T-cell (primary cell): ENCODE data around the gene FOCAD. TPM values are rescaled to one million over a fixed set of nuclear protein-coding genes. Genes with fewer than 3 reads are reported as not detected.

Source experiments
- ATAC-seq, 4 experiments: fragments of 200-7000 bp in 3 of 4; fragments of 150-1000 bp in 1 of 4; cut with Tn5 transposase; replicated peaks in 1 of 4; 1 replicate in 3 of 4; 2 replicates in 1 of 4; pipeline ENCODE4 v1.10.0; 2021; ENCODE audit warnings: moderate library complexity in 3 of 4, mild to moderate bottlenecking in 2 of 4, moderate number of reproducible peaks in 1 of 4
- CTCF ChIA-PET, 2 donors: fragments of 300-600 bp; sonication (Branson Sonifier 250); formaldehyde crosslinking; loops; one replicate each; lab custom pipeline; 2022; ENCODE audit warnings: antibody characterized with exemption in 2 of 2; lab: Charles Lee
- POLR2A ChIA-PET, 2 donors: fragments of 300-600 bp; sonication (Branson Sonifier 250); formaldehyde crosslinking; loops; one replicate each; lab custom pipeline; 2022; ENCODE audit warnings: antibody characterized with exemption in 2 of 2; lab: Charles Lee
- DNase-seq, 35 experiments: peaks; one replicate each; pipeline versions ENCODE4 v3.0.0 to v3.0.0-alpha.2; 2013 to 2023
- H3K27ac ChIP-seq: one replicate; pipeline ENCODE4 v1.5.1; 2013; ENCODE audit warnings: low read length
- H3K27me3 ChIP-seq, 2 experiments: replicated peaks in 1 of 2; 1 replicate in 1 of 2; 2 replicates in 1 of 2; pipeline versions ENCODE4 v1.6.1 to v1.7.0; 2013; ENCODE audit warnings: low read length in 1 of 2, mixed read lengths in 1 of 2; ENCODE audit not compliant: control insufficient read depth in 2 of 2, insufficient read depth in 2 of 2; ENCODE audit errors: extremely low read depth in 1 of 2
- H3K36me3 ChIP-seq, 2 donors: 1 replicate in 1 of 2; 2 replicates in 1 of 2; pipeline versions ENCODE4 v1.6.1 to v1.7.0; 2013; ENCODE audit warnings: low read length in 1 of 2; ENCODE audit not compliant: control insufficient read depth in 2 of 2, insufficient read depth in 1 of 2; ENCODE audit errors: extremely low read depth in 1 of 2
- H3K4me1 ChIP-seq, 2 experiments: 1 replicate in 1 of 2; 2 replicates in 1 of 2; pipeline versions ENCODE4 v1.6.1 to v1.7.0; 2013; ENCODE audit warnings: low read length in 2 of 2, mixed read lengths in 1 of 2; ENCODE audit not compliant: insufficient read depth in 2 of 2, control insufficient read depth in 1 of 2; ENCODE audit errors: extremely low read depth in 1 of 2
- H3K4me3 ChIP-seq, 2 donors: 1 replicate in 1 of 2; 2 replicates in 1 of 2; pipeline versions ENCODE4 v1.5.1 to v1.7.0; 2013; ENCODE audit warnings: mild to moderate bottlenecking in 2 of 2, low read length in 1 of 2, moderate library complexity in 1 of 2; ENCODE audit not compliant: control insufficient read depth in 1 of 2; ENCODE audit errors: extremely low read depth in 1 of 2
- H3K9me3 ChIP-seq: 2 replicates; pipeline ENCODE4 v1.7.0; 2013
- H3K27ac Mint-ChIP-seq, 2 donors: one replicate each; pipeline ENCODE4 v1.8.0; 2020 to 2021; ENCODE audit warnings: mild to moderate bottlenecking in 2 of 2, mixed read lengths in 2 of 2
- H3K27me3 Mint-ChIP-seq, 2 donors: one replicate each; pipeline ENCODE4 v1.8.0; 2021 to 2022; ENCODE audit warnings: mixed read lengths in 2 of 2
- H3K36me3 Mint-ChIP-seq: one replicate; pipeline ENCODE4 v1.8.0; 2021; ENCODE audit warnings: mixed read lengths
- H3K4me1 Mint-ChIP-seq, 3 donors: one replicate each; pipeline ENCODE4 v1.8.0; 2020 to 2022; ENCODE audit warnings: mixed read lengths in 3 of 3, mild to moderate bottlenecking in 1 of 3
- H3K4me3 Mint-ChIP-seq, 3 donors: one replicate each; pipeline ENCODE4 v1.8.0; 2020 to 2022; ENCODE audit warnings: mild to moderate bottlenecking in 3 of 3, mixed read lengths in 3 of 3, moderate library complexity in 3 of 3
- H3K9me3 Mint-ChIP-seq, 3 donors: one replicate each; pipeline ENCODE4 v1.8.0; 2020 to 2022; ENCODE audit warnings: mixed read lengths in 3 of 3
- whole genome bisulfite sequencing: methylation state at CpG from one replicate; pipeline ENCODE4 v1.1.5; 2013; ENCODE audit warnings: missing lambda C conversion rate; ENCODE audit not compliant: insufficient coverage; 5-methylcytosine and 5-hydroxymethylcytosine counted together
- total RNA-seq, 35 experiments: library from RNA in 6 of 35; stranded (reverse) in 6 of 35; fragments of 120-200 nt in 1 of 35; gene quantifications; one replicate each; pipeline versions ENCODE4 v1.2.1 to v1.2.4 and lab custom pipeline; 2013 to 2026

FOCAD gene
- total RNA-seq, 5 donors from 2014 or later (not counting 1 experiment from before 2014, with no cell fraction given): 13.4 to 29.0 (median 21.3) TPM

DNA sequence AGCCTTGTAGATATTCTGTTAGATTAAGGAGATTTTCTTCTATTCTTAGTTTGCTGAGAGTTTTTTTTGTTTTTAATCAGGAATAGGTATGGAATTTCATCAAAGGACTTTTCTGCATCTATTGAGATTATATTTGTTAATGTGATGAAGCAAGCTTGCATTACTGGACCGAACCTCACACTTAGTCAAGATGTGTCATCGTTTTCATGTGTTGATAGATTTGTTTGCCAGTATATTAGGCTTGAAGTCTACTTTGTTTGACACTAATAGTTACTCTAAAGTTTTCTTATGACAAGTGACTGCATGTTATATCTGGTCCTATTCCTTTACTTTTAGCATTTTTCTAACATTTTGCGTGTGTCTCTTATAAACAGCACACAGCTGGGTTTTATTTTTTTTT is 359.8 kb downstream of the FOCAD start:
- H3K27me3 Mint-ChIP-seq: peaks cover 0 to 1% of the 10 kb centered on the region in 2 donors
- Histone ChIP-seq H3K27ac (no peak overlapping the region), H3K9me3 (no peaks in the 10 kb centered on the region), H3K36me3 (no peaks in the 10 kb centered on the region), H3K27me3 (no peaks in the 10 kb centered on the region), H3K4me3 (no peak overlapping the region), H3K4me1 (peaks cover 3 to 5% of the 10 kb centered on the region in 2 experiments)
- H3K4me3 Mint-ChIP-seq: no peak overlapping the region
- no peaks in the 10 kb centered on the region for H3K9me3 Mint-ChIP-seq
- ChIA-PET POLR2A (no interaction called here), CTCF (no interaction called here)
- no peaks in the 10 kb centered on the region for H3K36me3 Mint-ChIP-seq
- H3K27ac Mint-ChIP-seq: no peak overlapping the region
- no CpG with 5 or more reads among the region's 3 CpGs for WGBS
- H3K4me1 Mint-ChIP-seq: peaks cover 9 to 14% (median 10%) of the 10 kb centered on the region in 3 donors
- no peak for ATAC-seq
- DNase-seq: no peak

Other genes starting within 250 kb of the FOCAD start
- 10 to 100 TPM; 51.8 to 96.6 (median 58.9) TPM for gene MLLT3, start 61.8 kb upstream of the FOCAD start, total RNA-seq